Stimulated activated CD8-positive, alpha-beta memory T cell treated with anti-CD3 and anti-CD28 coated beads, Interleukin-4, amount 100 ng/mL, for 1 hour (primary cell): Measurements from ENCODE around the gene LAMC2.
"Not testable (repeated sequence)": the region's sequence is repeated elsewhere in the genome, so short reads cannot be mapped to it uniquely, and the experiment has no call there.

Experiments used
- DNase-seq, 2 donors: peaks; one replicate each; pipeline ENCODE4 v3.0.0-alpha.2; 2020; ENCODE audit warnings: low read depth in 2 of 2, low spot score in 1 of 2

The LAMC2 gene

DNA sequence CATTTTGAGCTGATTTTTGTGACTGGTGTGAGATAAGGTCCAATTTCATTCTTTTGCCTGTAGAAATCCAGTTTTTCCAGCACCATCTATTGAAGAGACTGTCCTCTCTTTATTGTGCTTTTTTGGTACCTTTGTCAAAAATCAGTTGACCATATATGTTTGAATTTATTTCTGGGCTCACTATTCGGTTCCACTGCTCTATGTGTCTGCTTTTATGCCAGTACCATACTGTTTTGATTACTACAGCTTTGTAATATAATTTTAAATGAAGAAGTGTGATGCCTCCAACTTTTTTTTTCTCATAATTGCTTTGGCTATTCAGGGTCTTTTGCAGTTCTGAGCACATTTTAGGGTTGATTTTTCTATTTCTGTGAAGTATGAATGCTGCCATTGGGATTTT lies 69.0 kb downstream of the LAMC2 start:
- DNase-seq = no peak

DNA sequence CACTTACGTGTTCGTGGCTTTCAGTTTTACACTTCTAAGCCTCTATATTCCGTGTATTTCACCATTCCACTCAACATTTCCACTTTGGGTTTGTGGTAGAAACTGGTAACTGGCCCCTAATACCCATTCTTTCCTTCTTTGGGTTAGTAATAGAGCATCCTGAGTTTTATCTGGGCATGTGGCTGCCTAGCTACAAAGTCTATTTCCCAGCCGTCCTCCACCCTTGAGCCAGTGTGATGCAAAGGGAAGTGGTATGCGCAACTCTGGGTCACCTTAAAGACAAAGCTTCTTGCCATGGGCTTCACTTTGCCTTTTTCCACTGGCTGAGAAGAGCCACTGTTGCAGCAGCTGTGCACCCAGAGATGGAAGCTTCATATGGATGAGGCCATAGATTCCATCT lies 73.9 kb downstream of the LAMC2 start:
- no peak for DNase-seq

DNA sequence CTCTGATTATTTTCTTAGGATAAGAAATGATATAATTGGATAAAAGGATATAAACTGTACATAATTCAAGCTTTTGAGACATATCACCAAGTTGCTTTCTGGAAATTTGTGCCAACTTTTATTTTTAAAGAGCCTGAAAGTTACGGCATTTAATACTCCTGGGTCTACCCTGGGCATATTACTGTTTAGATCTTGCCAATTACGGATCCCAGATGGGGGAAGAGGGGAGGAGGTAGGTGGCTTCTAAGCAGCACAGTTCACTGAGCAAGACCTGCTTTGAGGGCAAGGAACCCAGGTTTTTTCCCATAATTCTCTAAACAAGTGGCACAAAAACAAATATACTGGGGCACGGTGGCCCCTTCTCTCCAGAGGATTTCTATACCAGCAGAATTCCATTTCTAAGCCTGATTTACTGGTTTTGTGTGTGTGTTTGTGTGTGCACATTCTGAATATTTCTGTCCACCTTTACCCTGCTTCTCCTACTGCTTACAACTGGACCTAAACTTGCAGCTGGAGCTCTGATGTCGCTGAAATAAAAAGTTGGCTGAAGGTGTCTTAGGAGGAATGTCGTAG lies 76.7 kb downstream of the LAMC2 start:
- no peak for DNase-seq

DNA sequence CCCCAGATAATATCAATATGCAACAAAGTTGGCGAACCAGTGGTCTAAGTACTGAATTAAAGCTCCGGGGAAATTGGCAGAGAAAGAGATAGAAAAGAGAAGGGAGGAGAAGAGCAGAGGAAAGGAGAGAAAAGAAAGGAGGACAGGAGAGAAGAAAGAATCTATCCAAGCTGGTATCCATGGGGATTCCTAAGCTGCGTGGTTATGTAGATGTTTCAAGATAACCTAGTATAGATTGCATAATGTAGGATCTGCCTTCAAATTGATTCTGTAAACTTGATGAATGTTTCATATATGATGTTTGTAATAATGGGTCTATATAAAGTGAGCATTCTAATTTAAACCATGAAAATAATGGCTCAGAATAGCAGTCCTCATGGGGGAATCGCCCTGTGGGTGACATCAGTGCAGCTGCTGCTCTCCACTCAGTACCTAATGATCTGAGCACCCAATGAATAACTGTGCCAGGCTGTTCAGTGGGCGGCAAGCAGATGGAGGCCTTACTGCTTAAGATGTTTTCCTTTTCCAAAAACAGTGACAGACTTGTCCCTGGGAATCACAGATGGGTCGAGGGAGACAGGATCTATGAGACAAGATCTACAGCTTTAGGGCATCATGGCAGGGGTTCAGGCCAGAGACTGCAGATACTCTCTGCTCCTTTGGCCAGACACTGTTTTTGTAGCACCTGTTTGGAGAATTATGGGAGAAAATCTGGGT lies 78.0 kb downstream of the LAMC2 start:
- DNase-seq = no peak

DNA sequence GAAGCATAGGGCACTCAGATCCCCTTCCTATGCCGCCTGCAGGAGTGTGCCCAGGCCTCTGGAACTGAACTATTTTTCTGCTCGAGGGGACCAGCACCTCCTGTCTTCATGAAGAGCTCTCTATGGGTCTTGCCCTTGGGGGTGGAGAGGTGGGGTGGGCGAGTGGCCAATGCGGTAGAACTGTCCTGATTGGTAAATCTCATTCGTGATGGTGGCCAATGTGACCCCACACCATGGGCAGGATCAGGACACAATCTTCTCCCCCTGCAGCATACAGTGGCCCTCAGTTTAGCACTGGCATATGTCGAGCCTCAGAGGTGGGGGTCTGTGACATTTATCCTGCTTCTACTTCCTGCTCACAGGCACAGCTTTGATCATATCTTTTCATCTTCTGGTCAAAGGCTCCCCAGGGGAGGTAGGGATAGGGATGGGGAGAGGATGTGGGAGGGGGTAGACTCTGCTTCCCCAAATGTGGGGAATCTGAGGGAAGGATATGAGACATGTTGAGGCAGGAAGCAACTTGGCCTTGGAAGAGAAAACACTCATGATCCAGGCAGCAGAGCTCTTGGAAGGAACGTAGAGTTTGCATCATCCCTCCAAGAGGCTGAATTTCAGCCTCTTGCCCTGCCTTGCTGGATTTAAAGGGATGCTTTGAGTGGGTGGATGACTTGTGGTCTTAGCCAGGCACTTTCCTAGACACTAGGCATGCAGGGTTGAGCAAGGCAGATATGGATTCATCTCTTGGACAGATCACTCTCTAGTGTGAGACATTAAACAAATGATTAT lies 81.8 kb downstream of the LAMC2 start:
- no peak for DNase-seq

DNA sequence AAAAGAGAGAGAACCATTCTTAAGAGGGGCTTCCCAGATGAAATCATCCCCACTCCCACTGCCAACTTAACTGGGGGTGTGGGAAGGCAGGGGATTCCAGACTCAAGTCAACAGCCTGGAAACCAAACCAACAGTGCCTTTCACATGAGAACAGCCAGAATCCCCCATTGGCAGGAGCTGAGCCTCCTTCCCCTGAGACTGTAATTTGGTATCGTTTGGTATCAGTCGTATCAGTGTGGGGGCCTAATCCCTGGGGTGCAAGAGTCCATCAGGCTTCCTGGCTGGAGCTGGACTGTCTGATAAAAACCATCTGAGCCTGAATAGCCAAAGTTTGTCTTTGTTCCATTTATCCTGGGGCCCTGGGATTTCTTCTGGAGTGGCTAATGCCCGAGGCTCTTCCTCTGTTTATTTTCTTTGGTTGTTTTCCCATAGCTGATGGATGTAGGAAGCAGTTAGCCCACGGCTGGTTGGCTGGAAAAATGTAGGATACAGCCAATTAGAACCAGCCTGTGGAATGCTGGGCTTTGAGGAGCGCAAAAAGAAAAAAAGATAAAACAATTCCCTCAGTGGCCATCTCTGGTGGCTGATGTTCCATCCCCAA lies 84.6 kb downstream of the LAMC2 start:
- no peak for DNase-seq

DNA sequence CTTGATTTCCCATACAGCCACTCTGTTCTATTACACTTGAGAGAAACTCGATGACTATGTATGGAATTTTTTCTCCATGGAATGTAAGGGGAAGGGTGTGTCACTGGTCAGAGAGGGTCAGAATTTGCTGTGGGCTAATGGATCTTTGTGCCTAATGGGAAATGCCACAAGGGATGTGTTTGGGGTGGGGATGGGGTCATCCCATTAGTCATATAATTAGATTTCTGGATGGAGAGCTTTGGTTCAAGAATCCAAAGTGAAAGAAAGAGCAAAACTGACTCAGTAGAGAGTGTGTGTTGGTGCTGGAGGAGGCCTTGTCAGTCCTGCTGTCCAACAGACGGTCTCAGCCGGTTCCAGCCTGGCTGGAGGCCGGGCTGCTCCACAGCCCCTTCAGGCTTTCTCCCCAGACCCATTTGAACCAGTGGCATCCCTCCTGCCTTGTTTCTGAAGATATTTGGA lies 86.4 kb downstream of the LAMC2 start:
- no peak for DNase-seq

DNA sequence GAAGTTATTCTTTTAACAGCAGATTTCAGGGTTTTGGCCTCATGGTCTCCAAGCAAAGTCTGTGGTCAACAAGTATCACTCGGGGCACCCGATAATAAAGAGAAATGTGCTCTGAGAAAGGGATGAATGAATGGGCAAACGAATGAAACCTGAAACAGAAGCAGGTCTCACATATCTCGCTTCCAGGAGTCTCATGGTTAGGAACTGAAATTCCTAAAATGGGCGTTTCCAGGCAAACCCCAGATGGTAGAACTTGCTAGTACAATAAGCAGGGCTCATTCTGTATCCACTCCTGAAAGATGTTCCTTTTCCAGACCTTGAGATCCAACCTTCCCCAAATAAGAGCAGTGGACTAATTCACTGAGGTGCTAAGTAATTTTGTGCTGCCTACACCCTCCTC lies 87.2 kb downstream of the LAMC2 start:
- no peak for DNase-seq

DNA sequence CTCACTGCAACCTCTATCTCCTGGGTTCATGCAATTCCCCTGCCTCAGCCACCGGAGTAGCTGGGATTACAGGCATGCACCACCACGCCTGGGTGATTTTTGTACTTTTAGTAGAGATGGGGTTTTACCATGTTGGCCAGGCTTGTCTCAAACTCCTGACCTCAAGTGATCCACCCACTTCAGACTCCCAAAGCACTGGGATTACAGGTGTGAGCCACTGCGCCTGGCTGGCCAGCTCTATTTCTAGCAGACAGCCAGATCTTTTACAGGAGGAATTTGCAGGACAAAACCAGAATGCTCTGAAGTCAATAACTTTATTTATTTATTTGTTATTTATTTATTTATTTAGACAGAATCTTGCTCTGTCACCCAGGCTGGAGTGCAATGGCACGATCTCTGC lies 87.9 kb downstream of the LAMC2 start:
- not testable (repeated sequence) for DNase-seq

DNA sequence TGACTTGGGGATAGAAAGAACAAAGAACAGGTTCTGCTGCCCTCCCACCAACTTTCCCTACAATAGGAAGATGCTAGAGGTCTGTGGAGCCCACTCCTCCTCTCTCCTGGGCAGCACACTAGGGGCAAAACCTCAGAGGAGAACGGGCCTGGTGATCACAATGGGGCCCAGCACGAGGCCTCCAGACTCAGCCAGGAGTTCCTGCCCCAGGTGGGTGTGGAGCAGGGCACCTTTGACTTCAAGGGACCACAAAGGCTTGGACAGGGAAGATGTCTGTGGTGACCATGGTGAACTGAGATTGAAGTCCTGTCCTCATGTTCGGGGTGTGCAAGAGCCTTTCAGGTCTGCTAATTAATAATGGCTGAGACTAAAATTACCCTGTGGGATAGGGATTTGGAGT lies 88.8 kb downstream of the LAMC2 start:
- no peak for DNase-seq

DNA sequence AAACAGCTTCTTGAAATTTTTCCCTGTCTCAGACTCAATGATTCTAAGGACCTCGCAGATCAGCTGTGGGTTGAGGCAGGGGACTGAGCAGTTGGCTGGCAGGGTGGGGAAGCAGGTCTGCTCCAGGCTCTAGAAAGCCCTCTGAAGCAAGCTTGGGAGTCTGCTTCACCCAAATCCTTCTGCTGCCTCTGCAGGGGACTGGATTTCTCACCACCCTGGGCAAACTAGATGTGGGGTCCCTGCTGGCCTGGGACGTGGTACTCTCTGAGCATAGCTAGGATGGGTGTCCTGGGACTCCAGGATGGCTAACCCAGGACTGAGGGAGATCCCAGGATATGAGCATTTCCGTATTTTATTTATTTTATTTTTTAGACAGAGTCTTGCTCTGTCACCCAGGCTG lies 89.3 kb downstream of the LAMC2 start:
- DNase-seq = no peak

DNA sequence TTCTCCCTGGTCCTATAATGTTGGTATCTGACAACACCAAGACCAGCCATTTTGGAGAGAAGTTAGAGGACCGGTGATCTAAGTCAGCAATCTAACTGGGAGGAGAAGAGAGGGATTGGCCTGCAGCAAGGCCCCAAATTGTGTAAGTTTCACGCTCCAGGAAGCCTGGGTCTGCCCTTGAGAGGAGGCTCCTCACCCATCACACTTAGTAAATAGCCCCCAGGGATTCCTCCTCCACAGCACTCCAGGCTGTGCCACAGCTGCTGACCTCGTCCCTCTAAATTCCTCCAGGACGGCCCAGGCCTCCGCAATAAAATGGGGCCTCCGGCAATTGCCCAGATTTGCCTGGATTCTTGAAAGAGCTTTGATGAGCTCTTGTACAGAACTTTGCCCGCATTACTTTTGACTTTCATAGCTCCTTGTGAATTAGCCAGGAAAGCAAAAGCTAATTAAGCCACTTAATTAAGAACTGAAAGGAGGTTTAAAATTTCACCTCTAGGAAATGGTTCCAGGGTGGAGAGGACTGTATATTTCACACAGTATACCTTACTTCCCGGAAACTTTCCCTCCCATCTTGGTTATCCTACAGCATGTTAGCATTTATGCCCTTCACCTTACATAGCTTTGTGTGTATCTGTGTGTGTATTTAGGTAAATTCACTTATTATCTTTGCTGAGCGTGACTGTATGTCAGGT lies 90.5 kb downstream of the LAMC2 start:
- DNase-seq = no peak

DNA sequence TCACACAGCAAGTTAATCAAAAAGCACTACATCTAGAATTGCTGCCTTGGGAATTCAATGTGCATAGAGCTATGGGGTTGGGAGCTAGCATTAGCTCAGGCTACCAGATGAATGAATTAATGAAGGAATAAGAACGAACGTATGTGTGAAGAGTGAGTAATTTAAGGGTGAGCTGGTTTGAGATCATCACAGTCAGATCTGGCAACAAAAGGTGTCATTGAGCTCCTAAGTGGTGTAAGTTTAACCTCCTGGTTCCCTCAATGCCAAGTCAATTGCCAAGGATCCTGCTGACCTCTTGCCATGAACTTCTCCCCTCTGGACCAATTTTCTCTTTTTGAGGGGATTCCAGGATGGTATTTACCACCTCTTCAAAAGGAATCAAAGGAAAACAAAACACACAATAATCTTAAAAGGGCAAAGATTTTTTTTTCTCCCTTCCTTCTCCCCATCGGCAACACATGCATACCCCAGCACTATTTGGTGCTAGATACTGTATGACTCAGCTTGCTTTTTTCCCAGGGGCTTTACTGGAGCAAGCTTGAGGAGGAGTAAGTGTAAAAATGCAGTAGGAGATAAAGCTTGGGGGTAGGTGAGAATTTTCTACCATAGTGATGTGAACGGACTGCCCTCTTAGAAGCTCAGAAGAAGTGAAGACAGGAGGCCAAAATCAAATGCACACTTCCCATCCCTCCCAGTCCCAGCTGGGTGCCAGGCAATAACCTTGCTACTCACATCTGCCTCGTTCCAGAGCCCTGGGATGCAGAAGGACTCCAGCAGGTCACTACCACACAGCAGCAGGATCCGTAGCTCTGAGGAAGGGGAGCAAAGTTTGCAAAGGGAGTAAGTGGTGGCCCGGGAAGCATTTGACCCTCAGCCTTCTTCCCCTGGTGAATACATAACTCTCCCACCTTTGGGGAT lies 92.0 kb downstream of the LAMC2 start:
- no peak for DNase-seq

DNA sequence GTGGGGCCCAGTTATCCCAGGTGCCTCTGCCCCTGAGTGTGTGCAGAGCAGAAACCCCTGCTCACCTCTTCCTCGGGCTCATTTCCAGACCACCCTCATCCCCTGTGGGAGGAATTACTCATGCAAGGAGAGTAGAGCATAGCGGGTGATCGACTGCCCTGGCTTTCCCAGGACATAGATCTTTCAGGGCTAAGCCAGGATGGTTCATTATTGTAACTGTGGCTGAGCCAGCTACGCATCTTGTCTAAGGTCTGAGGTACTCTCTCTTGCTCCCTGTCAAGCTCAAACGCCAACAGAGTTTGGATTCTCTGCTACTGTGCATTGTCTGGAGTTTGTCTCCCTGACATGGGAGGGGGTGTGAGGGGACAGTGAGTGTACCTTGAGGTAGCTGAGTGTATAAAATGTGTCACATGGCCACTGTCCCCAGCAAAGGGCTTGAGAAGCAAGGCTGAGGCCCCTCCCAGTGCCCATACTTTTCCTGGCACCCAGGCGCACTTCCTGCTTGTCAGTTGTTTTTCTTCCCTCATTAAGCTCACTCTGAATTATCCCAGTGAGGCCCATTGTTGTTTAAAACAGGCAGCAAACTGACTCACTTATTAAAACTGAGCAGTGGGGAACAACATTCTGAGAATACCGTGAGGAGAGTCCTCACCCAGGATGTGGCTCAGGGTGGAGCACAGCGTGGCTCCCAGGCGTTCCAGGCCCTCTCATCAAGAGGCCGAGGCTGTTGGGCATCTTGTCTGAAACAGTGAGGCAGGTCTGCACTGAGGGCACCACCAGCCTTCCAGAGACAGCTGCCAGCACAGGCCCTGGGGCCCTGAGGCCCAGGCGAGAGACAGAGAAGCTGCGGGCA lies 92.9 kb downstream of the LAMC2 start:
- DNase-seq = no peak

DNA sequence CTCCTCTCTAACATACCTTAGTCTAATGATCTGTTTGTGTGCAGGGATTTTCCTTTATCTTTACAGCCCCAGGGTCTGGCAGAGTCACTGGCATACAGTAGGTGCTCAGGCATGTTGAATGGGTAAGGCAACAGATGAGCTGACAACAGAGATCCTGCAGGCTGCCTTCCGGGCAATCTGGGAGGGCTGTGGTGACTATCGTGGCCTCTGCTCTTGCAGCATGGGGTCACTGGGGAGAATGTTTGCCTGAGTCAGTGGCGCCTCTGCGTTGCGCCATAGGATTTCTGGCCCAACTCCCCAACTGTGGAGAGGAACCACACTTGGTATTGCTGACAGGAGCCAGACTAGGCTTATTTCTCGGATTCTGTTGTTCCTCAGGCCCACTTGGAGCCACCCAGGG lies 93.8 kb downstream of the LAMC2 start:
- DNase-seq = no peak

DNA sequence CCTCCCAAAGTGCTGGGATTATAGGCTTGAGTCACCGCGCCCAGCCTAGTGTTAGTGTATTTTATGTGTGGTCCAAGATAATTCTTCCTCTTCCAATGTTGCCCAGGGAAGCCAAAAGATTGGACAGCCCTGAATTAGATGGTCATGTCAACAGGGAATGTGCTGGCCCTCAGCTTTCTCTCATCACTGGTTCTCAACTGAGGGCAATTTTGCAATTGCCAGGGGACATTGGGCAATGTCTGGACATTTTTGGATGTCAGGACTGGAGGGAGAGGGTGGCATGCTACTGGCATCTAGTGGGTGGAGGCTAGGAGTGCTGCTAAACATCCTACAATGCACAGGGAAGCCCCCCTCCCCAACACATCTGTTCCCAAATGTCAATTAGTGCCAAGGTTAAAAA lies 95.0 kb downstream of the LAMC2 start:
- no peak for DNase-seq

DNA sequence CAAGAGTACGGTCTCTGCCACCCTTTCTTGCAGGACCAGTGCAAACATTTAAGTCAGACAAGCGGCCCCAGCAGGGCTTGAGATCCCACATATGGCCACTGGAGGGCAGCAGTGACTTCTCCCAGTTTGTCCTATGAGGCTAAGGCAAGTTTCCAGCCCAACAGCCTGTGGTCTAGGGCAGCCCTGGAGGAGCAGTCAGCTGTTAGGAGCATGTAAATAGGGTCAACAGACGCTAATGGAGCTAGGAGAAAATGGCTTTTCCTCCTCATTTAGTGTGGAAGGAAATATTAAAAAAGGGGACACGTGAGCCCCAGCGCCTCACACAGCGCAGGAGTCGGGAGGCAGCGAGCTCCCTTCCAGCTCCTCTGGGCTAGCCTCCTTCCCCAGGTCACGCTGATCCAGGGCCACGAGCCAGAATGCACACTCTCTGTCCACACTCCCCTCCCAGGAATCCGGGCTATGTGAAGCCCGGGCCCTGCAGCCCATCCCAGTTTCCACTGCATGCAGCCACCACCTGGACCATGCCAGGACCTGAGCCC lies 95.6 kb downstream of the LAMC2 start:
- peak in 1 of 2 donors; percentile 34 for DNase-seq

DNA sequence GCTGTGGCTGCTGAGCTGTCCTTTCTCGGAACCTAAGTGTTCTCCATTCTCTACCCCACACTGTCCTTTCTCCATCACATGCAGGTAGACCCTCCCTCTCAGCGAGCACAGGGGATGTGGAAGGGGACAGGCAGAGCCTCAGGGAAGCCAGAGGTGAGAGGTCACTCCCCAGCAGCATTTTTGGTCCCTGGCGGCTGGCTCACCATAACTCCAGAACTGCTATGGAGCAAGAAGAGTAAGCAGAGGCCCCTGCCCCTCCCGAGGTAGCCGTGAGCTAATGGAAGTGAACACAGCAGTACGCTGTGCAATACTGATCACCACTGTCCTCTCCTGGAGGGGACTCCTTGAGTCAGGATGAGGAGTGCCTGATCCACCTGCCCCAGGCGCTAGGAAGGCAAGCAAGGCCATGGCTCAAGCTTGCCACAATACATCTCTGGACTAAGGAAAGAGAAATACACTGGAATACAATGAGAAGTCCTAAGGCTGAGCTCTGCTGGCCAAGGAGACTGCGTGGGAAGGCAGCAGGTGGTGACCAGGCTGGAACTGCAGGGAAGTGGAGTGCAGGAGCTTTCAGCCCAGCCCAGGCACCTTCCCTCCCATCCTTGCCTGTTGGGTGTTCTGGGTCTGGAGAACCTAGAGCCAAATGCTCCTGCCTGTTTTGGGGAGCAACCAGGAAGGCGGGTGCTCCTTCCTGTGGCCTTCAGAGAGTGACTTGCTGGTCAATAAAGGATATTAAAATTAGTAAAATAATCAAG lies 96.2 kb downstream of the LAMC2 start:
- no peak for DNase-seq
